Activated CD8-positive, alpha-beta T cell treated with anti-CD3 and anti-CD28 coated beads, Interleukin-2, amount 10 ng/mL, durations not matched to agents 7 days and 5 days (primary cell): ENCODE results near the gene RTTN. TPM values are rescaled to one million over a fixed set of nuclear protein-coding genes. Genes with fewer than 3 reads are reported as not detected.

Experiments
- ATAC-seq: fragments of 150-1000 bp; cut with Tn5 transposase; one replicate; pipeline ENCODE4 v1.10.0; 2021; ENCODE audit warnings: moderate library complexity
- CTCF ChIA-PET: fragments of 350-600 bp; sonication (Branson Sonifier 250); formaldehyde crosslinking; loops from one replicate; lab custom pipeline; 2021; ENCODE audit warnings: antibody characterized with exemption; lab: Charles Lee
- POLR2A ChIA-PET: fragments of 350-600 bp; sonication (Branson Sonifier 250); formaldehyde crosslinking; loops from one replicate; lab custom pipeline; 2021; ENCODE audit warnings: antibody characterized with exemption; lab: Charles Lee
- DNase-seq: peaks from one replicate; pipeline ENCODE4 v3.0.0-alpha.2; 2020
- H3K27ac Mint-ChIP-seq: one replicate; pipeline ENCODE4 v1.8.0; 2021; ENCODE audit warnings: mild to moderate bottlenecking, mixed read lengths
- H3K27me3 Mint-ChIP-seq: one replicate; pipeline ENCODE4 v1.8.0; 2021; ENCODE audit warnings: low read depth, mixed read lengths
- H3K36me3 Mint-ChIP-seq: one replicate; pipeline ENCODE4 v1.8.0; 2021; ENCODE audit warnings: low read depth, mixed read lengths
- H3K4me1 Mint-ChIP-seq: one replicate; pipeline ENCODE4 v1.8.0; 2021; ENCODE audit warnings: low read depth, mixed read lengths
- H3K4me3 Mint-ChIP-seq: one replicate; pipeline ENCODE4 v1.8.0; 2021; ENCODE audit warnings: mild to moderate bottlenecking, mixed read lengths
- H3K9me3 Mint-ChIP-seq: one replicate; pipeline ENCODE4 v1.8.0; 2022; ENCODE audit warnings: mixed read lengths; ENCODE audit not compliant: insufficient read depth
- total RNA-seq, 2 experiments: library from RNA; stranded (reverse); gene quantifications; one replicate each; pipeline ENCODE4 v1.2.3, GENCODE V29; 2021

The RTTN gene
- total RNA-seq, 2 experiments from 2014 or later = 30.1 to 30.8 TPM

DNA sequence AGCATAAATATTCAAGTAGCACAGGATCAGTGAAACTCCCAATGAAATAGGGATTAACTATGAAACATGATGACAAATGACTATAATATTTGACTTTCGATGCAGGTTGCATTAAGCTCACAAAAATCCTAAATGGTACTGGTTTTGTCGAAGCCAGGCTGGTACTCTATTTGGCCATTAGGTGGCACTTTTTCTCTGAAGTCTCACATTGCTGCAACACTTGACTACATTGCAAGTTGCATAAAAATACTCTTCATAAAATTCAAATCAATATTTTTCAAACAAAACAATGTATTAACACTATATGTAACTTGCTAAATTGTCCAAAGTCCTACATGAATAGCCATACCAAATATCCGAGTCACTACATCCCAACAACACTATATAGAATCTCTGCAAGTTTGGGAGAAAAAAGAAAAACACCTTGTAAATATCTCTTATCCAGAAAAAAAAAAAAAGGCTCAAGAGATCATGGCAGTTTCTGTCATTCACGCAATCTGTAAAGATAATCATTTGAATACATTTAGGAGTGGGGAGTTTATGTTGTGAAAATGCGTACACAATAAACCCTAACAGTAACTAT, 9.5 kb downstream of the RTTN start:
- Mint-ChIP-seq H3K9me3 (no peaks in the 10 kb centered on the region), H3K4me1 (peaks cover 8% of the 10 kb centered on the region), H3K27ac (no peak overlapping the region), H3K27me3 (no peaks in the 10 kb centered on the region), H3K36me3 (peaks cover 63% of the 10 kb centered on the region), H3K4me3 (no peak overlapping the region)
- DNase-seq (peak; percentile 29), ATAC-seq (no peak)
- POLR2A ChIA-PET = interaction anchor here (1.7 kb wide), 1 partner anchor 10 kb away, joined by 7 read pairs; no protein-coding TSS in a partner anchor
- CTCF ChIA-PET = interaction anchor here (0.6 to 3.8 kb wide), 25 partner anchors 8 to 295 kb away, joined by 3 to 29 read pairs (median 4); partner anchors contain the start of gene RTTN

DNA sequence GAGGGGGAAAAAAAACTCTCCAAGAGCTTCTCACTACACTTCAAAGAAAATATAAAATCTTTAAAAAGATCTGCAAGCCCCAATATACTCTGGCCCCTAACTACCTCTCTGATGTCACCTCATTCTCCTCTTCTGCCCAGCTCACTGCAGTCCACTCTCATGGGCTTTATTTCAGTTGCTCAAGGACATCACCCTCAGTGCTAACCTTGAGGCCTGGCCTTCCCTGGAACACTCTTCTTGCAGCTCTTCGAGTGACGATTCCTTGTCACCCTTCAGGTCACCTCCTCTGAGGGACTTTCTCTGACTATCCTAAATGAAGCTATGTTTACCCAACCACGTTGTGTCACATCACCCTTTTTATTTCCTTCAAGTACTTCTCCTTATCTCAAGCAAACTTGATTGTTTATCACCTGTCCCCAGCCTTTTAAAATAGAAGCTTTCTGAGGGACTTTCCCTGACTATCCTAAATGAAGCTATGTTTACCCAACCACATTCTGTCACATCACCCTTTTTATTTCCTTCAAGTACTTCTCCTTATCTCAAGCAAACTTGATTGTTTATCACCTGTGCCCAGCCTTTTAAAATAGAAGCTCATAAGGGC, 10.4 kb downstream of the RTTN start:
- Mint-ChIP-seq H3K27me3 (no peaks in the 10 kb centered on the region), H3K4me1 (peaks cover 8% of the 10 kb centered on the region), H3K4me3 (no peak overlapping the region), H3K36me3 (peaks cover 65% of the 10 kb centered on the region), H3K9me3 (no peaks in the 10 kb centered on the region), H3K27ac (no peak overlapping the region)
- ATAC-seq (no peak), DNase-seq (no peak)
- CTCF ChIA-PET = interaction anchor here (0.6 to 3.8 kb wide), 25 partner anchors 8 to 296 kb away, joined by 3 to 29 read pairs (median 4); partner anchors contain the start of gene RTTN
- POLR2A ChIA-PET = interaction anchor here (1.7 kb wide), 1 partner anchor 11 kb away, joined by 7 read pairs; no protein-coding TSS in a partner anchor

DNA sequence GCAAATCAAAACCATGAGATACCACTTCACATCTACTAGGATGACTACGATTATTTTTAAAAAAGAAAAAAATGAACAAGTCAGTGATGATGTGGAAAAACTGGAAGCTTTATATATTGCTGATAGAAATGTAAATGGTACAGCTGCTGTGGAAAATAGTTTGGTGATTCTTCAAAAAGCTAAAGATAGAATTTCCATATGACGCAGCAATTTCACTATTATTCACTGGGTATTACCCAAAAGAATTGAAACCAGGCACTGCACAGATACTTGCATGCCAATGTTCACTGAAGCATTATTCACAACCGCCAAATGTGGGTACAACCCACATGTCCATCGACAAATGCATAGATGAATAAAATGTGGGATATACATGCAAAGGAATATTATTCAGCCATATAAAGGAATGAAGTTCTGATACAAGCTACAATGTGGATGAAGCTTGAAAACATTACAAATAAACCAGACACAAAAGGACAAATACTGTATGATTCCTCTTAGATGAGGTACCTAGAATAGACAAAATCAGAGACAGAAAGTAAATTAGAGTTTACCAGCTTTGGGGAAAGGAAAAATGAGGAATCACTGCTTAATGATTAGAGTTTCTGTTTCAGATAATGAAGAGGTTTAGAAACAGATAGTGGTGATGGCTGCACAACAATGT, 11.1 kb downstream of the RTTN start:
- CTCF ChIA-PET = interaction anchor here (1.2 to 3.8 kb wide), 6 partner anchors 40 to 260 kb away, joined by 3 to 29 read pairs (median 5); no protein-coding TSS in a partner anchor
- no peaks in the 10 kb centered on the region for H3K27me3 Mint-ChIP-seq
- ATAC-seq = no peak
- POLR2A ChIA-PET = interaction anchor here (1.7 kb wide), 1 partner anchor 12 kb away, joined by 7 read pairs; no protein-coding TSS in a partner anchor
- H3K9me3 Mint-ChIP-seq = no peaks in the 10 kb centered on the region
- DNase-seq = no peak
- peaks cover 8% of the 10 kb centered on the region for H3K4me1 Mint-ChIP-seq
- H3K27ac Mint-ChIP-seq = no peak overlapping the region
- peaks cover 64% of the 10 kb centered on the region for H3K36me3 Mint-ChIP-seq
- H3K4me3 Mint-ChIP-seq = no peak overlapping the region

DNA sequence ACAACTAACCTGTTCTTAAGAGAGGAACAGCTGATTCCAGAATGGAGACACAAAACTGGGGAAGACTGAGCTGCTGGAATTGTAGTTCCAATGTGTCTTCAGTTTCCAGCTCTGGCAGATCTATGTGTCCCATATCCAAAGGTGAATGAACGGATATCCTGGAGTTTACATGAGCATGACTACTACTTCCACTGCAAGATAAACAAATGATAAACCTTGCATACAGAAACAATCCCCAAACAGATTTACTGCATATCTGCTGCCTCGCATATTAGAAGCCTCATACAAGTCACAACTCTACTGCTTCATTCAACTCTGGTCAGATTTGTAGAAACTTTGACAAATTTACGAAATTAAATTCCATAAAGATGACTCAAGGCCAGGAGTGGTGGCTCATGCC, 15.0 kb downstream of the RTTN start:
- ChIA-PET CTCF (no interaction called here), POLR2A (no interaction called here)
- Mint-ChIP-seq H3K27me3 (no peaks in the 10 kb centered on the region), H3K4me3 (no peak overlapping the region), H3K27ac (no peak overlapping the region), H3K36me3 (peaks cover 62% of the 10 kb centered on the region), H3K9me3 (no peaks in the 10 kb centered on the region), H3K4me1 (no peaks in the 10 kb centered on the region)
- no peak for ATAC-seq
- no peak for DNase-seq

DNA sequence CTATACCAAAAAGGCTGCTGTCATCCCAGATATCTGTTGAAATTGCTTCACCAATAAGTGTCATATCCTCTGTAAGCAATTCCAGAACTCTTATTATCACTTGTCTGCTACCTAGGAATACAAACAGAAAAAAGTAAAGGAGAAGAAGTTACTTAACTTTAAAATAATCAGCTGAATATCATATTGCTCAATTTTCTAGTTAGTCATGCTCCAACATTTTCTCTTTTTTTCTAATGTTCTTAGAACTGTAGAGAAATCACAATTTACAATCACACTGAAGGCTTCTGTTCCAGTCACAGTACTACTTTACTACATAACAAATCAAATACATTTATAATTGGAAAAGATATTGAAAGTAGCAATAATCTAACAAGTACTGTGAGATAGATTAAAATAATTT, 17.4 kb downstream of the RTTN start:
- Mint-ChIP-seq H3K27ac (no peak overlapping the region), H3K4me1 (peaks cover 9% of the 10 kb centered on the region), H3K9me3 (no peaks in the 10 kb centered on the region), H3K36me3 (peaks cover 61% of the 10 kb centered on the region), H3K4me3 (no peak overlapping the region), H3K27me3 (no peaks in the 10 kb centered on the region)
- DNase-seq (no peak), ATAC-seq (no peak)
- ChIA-PET POLR2A (no interaction called here), CTCF (interaction anchor here (1.2 to 1.9 kb wide), 2 partner anchors 7 to 8 kb away, joined by 3 to 5 read pairs; no protein-coding TSS in a partner anchor)

DNA sequence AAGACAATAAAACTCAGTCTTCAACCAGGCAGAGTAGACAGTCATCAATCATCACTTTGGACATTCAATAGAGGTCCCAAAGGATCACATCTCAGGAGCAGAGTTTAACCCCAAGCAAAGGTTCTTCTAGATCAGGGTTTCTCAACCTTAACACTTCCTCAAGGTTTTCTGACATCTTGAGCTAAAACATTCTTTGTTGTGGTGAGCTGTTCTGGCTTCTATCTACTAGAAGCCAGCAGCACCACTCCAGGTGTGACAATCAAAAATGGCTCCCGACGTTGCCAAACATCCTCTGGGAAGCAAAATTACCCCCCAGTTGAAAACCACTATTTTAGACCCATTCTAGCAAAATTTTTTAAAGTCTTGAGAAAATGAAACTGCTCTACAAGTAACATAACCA, 22.0 kb downstream of the RTTN start:
- Mint-ChIP-seq H3K9me3 (no peaks in the 10 kb centered on the region), H3K4me3 (no peak overlapping the region)
- CTCF ChIA-PET = interaction anchor here (1.1 to 1.3 kb wide), 2 partner anchors 12 to 13 kb away, joined by 3 to 5 read pairs; no protein-coding TSS in a partner anchor

DNA sequence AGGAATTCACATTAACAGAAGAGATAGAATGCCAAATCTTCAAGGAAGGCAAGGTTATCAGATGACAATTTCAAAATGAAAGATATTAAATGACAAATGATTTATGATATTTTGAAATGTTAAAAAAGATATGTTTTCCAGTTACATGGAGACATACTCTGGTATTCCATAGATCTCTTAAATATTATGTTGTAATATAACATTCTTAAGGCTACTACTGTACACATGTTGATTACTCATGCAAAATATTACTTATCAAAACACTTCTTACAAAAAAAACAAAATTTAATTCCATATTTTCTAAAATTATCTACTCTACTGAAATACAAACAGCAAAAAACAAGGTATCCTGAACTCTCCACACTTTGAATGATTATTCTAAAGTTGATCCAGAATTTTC, 22.9 kb downstream of the RTTN start:
- CTCF ChIA-PET = interaction anchor here (1.1 to 1.3 kb wide), 2 partner anchors 13 to 14 kb away, joined by 3 to 5 read pairs; no protein-coding TSS in a partner anchor
- H3K36me3 Mint-ChIP-seq = peaks cover 47% of the 10 kb centered on the region
- H3K27me3 Mint-ChIP-seq = no peaks in the 10 kb centered on the region
- H3K4me3 Mint-ChIP-seq = no peak overlapping the region
- H3K9me3 Mint-ChIP-seq = no peaks in the 10 kb centered on the region
- ATAC-seq (no peak), DNase-seq (no peak)
- POLR2A ChIA-PET = no interaction called here
- H3K4me1 Mint-ChIP-seq = peaks cover 10% of the 10 kb centered on the region
- no peak overlapping the region for H3K27ac Mint-ChIP-seq

More for the DNA sequence above, 22.0 kb downstream of the RTTN start:
- Mint-ChIP-seq H3K36me3 (peaks cover 46% of the 10 kb centered on the region), H3K27ac (no peak overlapping the region), H3K4me1 (peaks cover 10% of the 10 kb centered on the region), H3K27me3 (no peaks in the 10 kb centered on the region)
- ATAC-seq (no peak), DNase-seq (no peak)
- POLR2A ChIA-PET = no interaction called here

DNA sequence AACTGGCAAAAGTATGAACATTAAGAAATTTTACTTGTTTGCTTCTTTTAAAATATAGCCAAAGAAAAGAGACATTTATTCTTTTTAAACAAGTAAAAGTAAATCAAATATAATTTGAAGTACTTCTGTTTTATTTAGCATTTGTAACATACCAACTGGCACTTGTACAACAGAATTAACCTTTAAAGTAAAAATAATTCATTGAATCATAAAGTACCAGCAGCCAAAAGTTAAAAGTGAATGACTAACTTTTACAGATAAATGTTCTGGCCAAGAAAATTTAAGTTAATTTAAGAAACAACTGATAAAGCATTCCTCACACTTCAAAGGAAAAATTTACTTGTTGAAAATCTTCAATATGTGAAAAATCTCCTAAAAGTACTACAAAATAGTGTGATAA, 23.8 kb downstream of the RTTN start:
- ATAC-seq (no peak), DNase-seq (no peak)
- POLR2A ChIA-PET = no interaction called here
- Mint-ChIP-seq H3K27me3 (no peaks in the 10 kb centered on the region), H3K27ac (no peak overlapping the region), H3K4me3 (no peak overlapping the region), H3K9me3 (no peaks in the 10 kb centered on the region), H3K4me1 (peaks cover 10% of the 10 kb centered on the region), H3K36me3 (peaks cover 43% of the 10 kb centered on the region)
- CTCF ChIA-PET = no interaction called here

DNA sequence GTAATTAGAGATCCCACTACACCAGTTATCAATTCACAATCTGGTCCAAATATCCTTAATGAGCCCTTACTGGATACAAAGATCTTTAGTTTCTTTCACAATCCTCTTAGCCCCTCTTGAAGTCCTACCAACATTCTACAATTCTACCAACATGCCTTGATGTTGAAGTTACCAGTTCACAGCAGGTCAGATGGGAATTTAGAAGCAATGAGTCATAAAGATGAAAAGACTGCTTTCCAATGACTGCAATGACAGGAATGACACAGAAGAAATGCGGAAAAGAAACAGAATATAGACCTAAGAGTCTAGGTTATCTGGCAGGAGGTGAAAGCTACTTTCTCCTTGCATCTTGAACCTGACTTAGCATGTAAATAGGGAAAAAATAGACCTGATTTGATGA, 24.5 kb downstream of the RTTN start:
- no peak for DNase-seq
- POLR2A ChIA-PET = no interaction called here
- H3K4me3 Mint-ChIP-seq = no peak overlapping the region
- peaks cover 10% of the 10 kb centered on the region for H3K4me1 Mint-ChIP-seq
- ATAC-seq = no peak
- H3K27ac Mint-ChIP-seq = no peak overlapping the region
- CTCF ChIA-PET = no interaction called here
- no peaks in the 10 kb centered on the region for H3K9me3 Mint-ChIP-seq
- peaks cover 37% of the 10 kb centered on the region for H3K36me3 Mint-ChIP-seq
- H3K27me3 Mint-ChIP-seq = no peaks in the 10 kb centered on the region

DNA sequence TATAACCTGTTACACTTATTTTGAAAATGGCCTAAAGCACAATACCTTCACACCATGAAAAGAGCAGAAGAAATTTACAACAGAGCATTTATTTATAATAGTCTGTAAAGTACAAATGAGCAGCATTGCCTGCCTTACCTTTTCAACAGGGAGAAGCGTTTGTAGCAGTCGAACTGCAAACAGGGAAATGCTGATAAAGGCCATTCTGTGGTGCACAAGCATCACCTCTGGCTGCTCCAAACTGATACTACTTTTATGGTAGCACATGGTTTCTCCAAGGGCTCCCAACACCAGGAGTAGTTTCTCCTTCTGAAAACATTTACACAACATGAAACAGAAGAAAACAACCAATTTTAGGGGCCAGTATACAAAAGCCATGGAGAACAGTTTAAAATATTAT, 28.9 kb downstream of the RTTN start:
- H3K4me3 Mint-ChIP-seq = no peak overlapping the region
- H3K9me3 Mint-ChIP-seq = no peaks in the 10 kb centered on the region
- no peaks in the 10 kb centered on the region for H3K27me3 Mint-ChIP-seq
- no peaks in the 10 kb centered on the region for H3K4me1 Mint-ChIP-seq
- no peak overlapping the region for H3K27ac Mint-ChIP-seq
- ATAC-seq (no peak), DNase-seq (no peak)
- POLR2A ChIA-PET = no interaction called here
- H3K36me3 Mint-ChIP-seq = peaks cover 18% of the 10 kb centered on the region
- CTCF ChIA-PET = no interaction called here

DNA sequence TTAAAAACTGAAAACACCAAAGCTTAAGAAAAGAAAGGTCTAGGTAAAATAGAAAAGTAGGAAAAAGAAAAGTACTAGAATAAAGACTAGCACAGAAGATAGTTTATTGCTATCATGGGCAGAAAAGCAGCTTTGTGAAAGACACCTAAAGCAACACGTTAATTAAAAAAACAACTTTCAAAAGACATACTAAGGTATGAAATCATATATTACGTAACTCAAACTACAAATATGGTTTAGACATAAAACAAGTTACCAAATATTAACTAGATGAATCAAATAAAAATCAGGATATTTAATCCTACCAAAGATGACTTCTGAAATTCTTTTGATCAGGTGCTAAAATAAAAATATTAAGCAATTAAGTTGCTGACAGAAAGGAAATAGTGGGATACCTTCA, 30.3 kb downstream of the RTTN start:
- peaks cover 18% of the 10 kb centered on the region for H3K36me3 Mint-ChIP-seq
- ChIA-PET POLR2A (no interaction called here), CTCF (no interaction called here)
- H3K27ac Mint-ChIP-seq = no peak overlapping the region
- ATAC-seq (no peak), DNase-seq (no peak)
- no peaks in the 10 kb centered on the region for H3K9me3 Mint-ChIP-seq
- no peaks in the 10 kb centered on the region for H3K27me3 Mint-ChIP-seq
- H3K4me1 Mint-ChIP-seq = no peaks in the 10 kb centered on the region
- no peak overlapping the region for H3K4me3 Mint-ChIP-seq

DNA sequence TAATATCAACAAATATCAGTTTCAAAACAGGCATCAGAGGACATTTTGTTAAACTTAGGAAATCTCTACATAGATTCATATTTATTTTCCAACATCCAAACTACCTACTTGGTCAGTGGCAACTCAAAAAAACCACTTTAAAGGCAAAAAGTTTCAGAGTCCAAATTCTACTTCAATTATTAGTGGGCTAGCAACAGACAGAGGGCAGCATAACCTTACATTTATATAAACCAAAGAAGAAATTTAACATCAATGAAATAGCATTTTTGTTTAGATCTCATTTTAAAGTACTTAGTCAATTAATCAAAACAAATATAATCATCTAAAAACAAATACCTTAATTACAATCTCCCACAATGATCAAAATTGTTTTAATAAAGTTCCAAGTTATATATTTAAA, 33.3 kb downstream of the RTTN start:
- Mint-ChIP-seq H3K4me1 (no peaks in the 10 kb centered on the region), H3K27me3 (no peaks in the 10 kb centered on the region), H3K36me3 (peaks cover 14% of the 10 kb centered on the region), H3K9me3 (no peaks in the 10 kb centered on the region), H3K4me3 (no peak overlapping the region), H3K27ac (no peak overlapping the region)
- ChIA-PET CTCF (no interaction called here), POLR2A (no interaction called here)
- no peak for ATAC-seq
- DNase-seq = no peak
